BJ (cell line): Measurements from ENCODE around the gene ASB7. TPM values are rescaled to one million over a fixed set of nuclear protein-coding genes. Genes with fewer than 3 reads are reported as not detected.
"Not testable (repeated sequence)": the region's sequence is repeated elsewhere in the genome, so short reads cannot be mapped to it uniquely, and the experiment has no call there.

ENCODE experiments used
- CTCF ChIA-PET: fragments of 350-600 bp; formaldehyde crosslinking; extraction: SDS; loops from one replicate; lab custom pipeline; 2021; ENCODE audit warnings: antibody characterized with exemption, inconsistent platforms; lab: Yijun Ruan, JAX
- POLR2A ChIA-PET: fragments of 300-600 bp; sonication (Branson Sonifier 250); formaldehyde crosslinking; extraction: SDS; loops from one replicate; lab custom pipeline; 2021; ENCODE audit warnings: antibody characterized with exemption; lab: Charles Lee
- DNase-seq: peaks from one replicate; pipeline ENCODE4 v3.0.0-alpha.2; 2011; ENCODE audit warnings: low read depth
- H3K27me3 ChIP-seq: 2 replicates; pipeline ENCODE4 v1.6.0; 2011; ENCODE audit warnings: low read length; ENCODE audit not compliant: control insufficient read depth, insufficient read depth
- H3K36me3 ChIP-seq: 2 replicates; pipeline ENCODE4 v1.5.1; 2011; ENCODE audit warnings: low read length; ENCODE audit not compliant: control insufficient read depth, insufficient read depth
- H3K4me3 ChIP-seq: 2 replicates; pipeline ENCODE4 v1.5.1; 2011; ENCODE audit warnings: low read depth, mild to moderate bottlenecking, control low read depth, low read length
- CTCF ChIP-seq: IDR thresholded peaks from 2 replicates; pipeline ENCODE4 v1.5.1; 2011; ENCODE audit warnings: low read depth, mild to moderate bottlenecking, control low read depth, inconsistent platforms, low read length, moderate library complexity; ENCODE audit not compliant: insufficient read depth
- polyA plus RNA-seq: library from polyadenylated mRNA; depleted of rRNA; stranded (reverse); fragments of >200 nt; gene quantifications from 2 replicates; pipeline ENCODE4 v1.2.3, GENCODE V29; 2011

ASB7 gene
- polyA plus RNA-seq, 1 experiment, result 11.2 TPM

- TF ChIP-seq CTCF, result no peak
- ChIA-PET POLR2A (no interaction called here), CTCF (interaction anchor here (1.0 to 1.4 kb wide), 3 partner anchors 9 to 239 kb away, joined by 3 to 4 read pairs (median 4); no protein-coding TSS in a partner anchor)
- Histone ChIP-seq H3K36me3 (no peaks in the 10 kb centered on the region; the same call in 1 of the 2 replicates), H3K4me3 (no peak overlapping the region), H3K27me3 (no peaks in the 10 kb centered on the region)
- no peak for DNase-seq
Measured at GRCh38 chr15:100588638-100589242, 13.6 kb upstream of the ASB7 start.

- POLR2A ChIA-PET, H3K27me3 ChIP-seq, H3K4me3 ChIP-seq, H3K36me3 ChIP-seq, CTCF ChIA-PET, DNase-seq: not testable (repeated sequence)
Measured at GRCh38 chr15:100591163-100591562, 11.2 kb upstream of the ASB7 start.

- CTCF ChIA-PET, result no interaction called here
- TF ChIP-seq CTCF, result no peak
Measured at GRCh38 chr15:100591835-100592234, 10.6 kb upstream of the ASB7 start.

GRCh38 chr15:100592898-100593297, 9.5 kb upstream of the ASB7 start:
- no peaks in the 10 kb centered on the region for H3K27me3 ChIP-seq
- POLR2A ChIA-PET, result no interaction called here
- DNase-seq, result no peak
- CTCF ChIA-PET, result interaction anchor here (1.1 kb wide), 1 partner anchor 243 kb away, joined by 5 read pairs; no protein-coding TSS in a partner anchor
- TF ChIP-seq CTCF, result no peak
- no peak overlapping the region for H3K4me3 ChIP-seq
- no peaks in the 10 kb centered on the region for H3K36me3 ChIP-seq

More at GRCh38 chr15:100591835-100592234, 10.6 kb upstream of the ASB7 start:
- no peak overlapping the region for H3K4me3 ChIP-seq
- no peak for DNase-seq
- no peaks in the 10 kb centered on the region for H3K27me3 ChIP-seq
- POLR2A ChIA-PET, result no interaction called here
- H3K36me3 ChIP-seq, result no peaks in the 10 kb centered on the region

GRCh38 chr15:100593431-100593830, 9.0 kb upstream of the ASB7 start:
- POLR2A ChIA-PET, result no interaction called here
- H3K36me3 ChIP-seq, result no peaks in the 10 kb centered on the region
- H3K27me3 ChIP-seq, result no peaks in the 10 kb centered on the region
- no peak overlapping the region for H3K4me3 ChIP-seq
- no peak for TF ChIP-seq CTCF
- DNase-seq, result no peak
- CTCF ChIA-PET, result interaction anchor here (1.1 kb wide), 1 partner anchor 244 kb away, joined by 5 read pairs; no protein-coding TSS in a partner anchor
